WERI-Rb-1 (cell line): ENCODE data around the gene KCNA1.

Source experiments
- DNase-seq: peaks from one replicate; pipeline ENCODE4 v3.0.0-alpha.2; 2020
- H3K27ac ChIP-seq: fragments of 250-450 bp; sonication (Bioruptor Pico); 2 replicates; pipeline ENCODE4 v1.5.1; 2020; ENCODE audit warnings: mild to moderate bottlenecking, moderate library complexity
- H3K27me3 ChIP-seq: fragments of 250-450 bp; sonication (Bioruptor Pico); 2 replicates; pipeline ENCODE4 v1.5.1; 2021; ENCODE audit warnings: mild to moderate bottlenecking, low read depth, moderate library complexity; ENCODE audit not compliant: insufficient read depth, severe bottlenecking
- H3K36me3 ChIP-seq: fragments of 250-450 bp; sonication (Bioruptor Pico); 2 replicates; pipeline ENCODE4 v1.5.1; 2020; ENCODE audit warnings: mild to moderate bottlenecking, moderate library complexity
- H3K4me3 ChIP-seq: 2 replicates; pipeline ENCODE4 v1.5.1; 2011; ENCODE audit warnings: low read depth, mild to moderate bottlenecking, control low read depth, low read length
- H3K9me3 ChIP-seq: fragments of 250-450 bp; sonication (Bioruptor Pico); 2 replicates; pipeline ENCODE4 v1.5.1; 2021; ENCODE audit warnings: mild to moderate bottlenecking, moderate library complexity; ENCODE audit not compliant: severe bottlenecking
- TF ChIP-seq, protein P1 (sequence below): IDR thresholded peaks from 2 replicates; pipeline ENCODE4 v1.5.1; 2011; ENCODE audit warnings: low read depth, mild to moderate bottlenecking, control low read depth, inconsistent platforms, low read length

The KCNA1 gene

DNA sequence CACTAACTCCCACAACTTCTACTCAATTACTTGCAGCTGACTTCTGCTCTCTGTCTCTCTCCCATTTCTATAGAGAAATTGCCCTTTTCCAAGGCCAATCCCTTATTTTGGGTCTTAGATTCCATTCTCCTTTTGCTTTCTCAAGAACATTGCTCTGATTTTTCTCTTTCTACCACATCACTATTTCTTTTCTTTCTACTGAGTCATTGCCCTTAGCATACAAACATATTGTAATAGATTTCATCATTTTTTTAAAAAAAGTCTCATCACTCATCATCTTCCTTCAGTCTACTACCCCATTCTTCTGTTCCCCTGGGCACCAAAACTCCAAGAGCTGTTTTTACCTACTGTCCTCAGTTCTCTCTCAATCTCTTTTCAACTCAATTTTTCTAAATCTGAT is 4.4 kb upstream of the KCNA1 start:
- TF ChIP-seq, protein P1, sequence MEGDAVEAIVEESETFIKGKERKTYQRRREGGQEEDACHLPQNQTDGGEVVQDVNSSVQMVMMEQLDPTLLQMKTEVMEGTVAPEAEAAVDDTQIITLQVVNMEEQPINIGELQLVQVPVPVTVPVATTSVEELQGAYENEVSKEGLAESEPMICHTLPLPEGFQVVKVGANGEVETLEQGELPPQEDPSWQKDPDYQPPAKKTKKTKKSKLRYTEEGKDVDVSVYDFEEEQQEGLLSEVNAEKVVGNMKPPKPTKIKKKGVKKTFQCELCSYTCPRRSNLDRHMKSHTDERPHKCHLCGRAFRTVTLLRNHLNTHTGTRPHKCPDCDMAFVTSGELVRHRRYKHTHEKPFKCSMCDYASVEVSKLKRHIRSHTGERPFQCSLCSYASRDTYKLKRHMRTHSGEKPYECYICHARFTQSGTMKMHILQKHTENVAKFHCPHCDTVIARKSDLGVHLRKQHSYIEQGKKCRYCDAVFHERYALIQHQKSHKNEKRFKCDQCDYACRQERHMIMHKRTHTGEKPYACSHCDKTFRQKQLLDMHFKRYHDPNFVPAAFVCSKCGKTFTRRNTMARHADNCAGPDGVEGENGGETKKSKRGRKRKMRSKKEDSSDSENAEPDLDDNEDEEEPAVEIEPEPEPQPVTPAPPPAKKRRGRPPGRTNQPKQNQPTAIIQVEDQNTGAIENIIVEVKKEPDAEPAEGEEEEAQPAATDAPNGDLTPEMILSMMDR, result no peak
- Histone ChIP-seq H3K27me3 (peaks cover 41% of the 10 kb centered on the region), H3K9me3 (no peaks in the 10 kb centered on the region), H3K27ac (no peak overlapping the region), H3K4me3 (no peak overlapping the region), H3K36me3 (no peaks in the 10 kb centered on the region)
- DNase-seq, result no peak

DNA sequence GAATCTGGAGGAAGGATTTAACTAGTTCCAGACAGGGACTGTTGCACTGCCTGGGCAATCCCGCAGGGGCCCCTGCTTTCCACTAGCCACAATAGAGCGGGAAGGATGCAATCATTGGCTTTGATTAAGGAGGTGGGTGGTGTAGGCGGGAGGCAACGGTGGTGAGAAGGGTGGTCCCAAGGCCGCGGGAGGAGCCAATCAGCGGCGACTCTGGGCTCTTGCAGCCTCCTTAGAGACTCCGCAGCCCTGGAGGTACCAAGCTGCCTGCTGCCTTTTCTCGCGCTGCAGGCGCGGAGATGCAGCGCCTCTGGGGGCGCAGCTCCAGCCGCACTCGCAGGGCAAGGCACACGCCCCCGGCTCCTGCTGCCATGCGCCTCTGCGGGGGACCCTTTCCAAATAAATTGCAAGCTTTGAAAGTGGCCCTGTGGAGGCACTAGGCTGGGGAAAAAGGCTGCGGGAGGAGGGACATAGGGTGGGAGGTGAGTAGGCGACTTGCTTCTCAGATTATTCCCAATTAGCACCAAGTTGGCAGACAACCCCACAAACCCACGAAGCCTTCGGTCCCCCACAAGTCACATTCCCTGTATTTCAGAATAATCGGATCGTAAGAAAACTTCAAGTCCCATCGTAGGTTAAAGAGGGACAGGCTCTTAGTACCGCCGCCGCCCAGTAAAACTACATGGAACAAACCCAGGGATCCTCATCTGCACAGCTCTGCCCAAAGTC is 858 bp upstream of the KCNA1 start:
- H3K36me3 ChIP-seq, result no peaks in the 10 kb centered on the region
- peaks cover 12% of the 10 kb centered on the region for H3K9me3 ChIP-seq
- TF ChIP-seq, protein P1, result peak; percentile 71
- H3K4me3 ChIP-seq, result peak overlapping the region; percentile 23
- H3K27me3 ChIP-seq, result peaks cover 72% of the 10 kb centered on the region
- DNase-seq, result peak; percentile 51
- H3K27ac ChIP-seq, result no peak overlapping the region

DNA sequence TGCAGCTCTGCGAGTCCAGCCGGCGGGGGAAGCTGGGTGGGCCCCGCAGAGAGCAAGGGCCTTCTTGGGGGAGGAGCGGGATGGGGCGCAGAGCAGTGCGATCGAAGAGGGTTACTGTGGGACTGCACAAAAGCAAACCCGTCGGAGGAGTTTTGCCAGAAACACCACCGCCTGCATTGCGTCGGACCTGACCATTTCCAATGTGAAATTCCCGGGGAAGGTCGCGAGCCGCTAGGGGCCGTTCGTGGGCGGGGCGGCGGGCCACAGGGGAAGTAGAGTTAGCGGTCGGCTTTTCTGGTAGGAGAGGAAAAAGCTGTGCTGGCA is 333 bp upstream of the KCNA1 start:
- H3K36me3 ChIP-seq, result no peaks in the 10 kb centered on the region
- H3K4me3 ChIP-seq, result peak overlapping the region; percentile 23
- TF ChIP-seq, protein P1, result no peak
- no peak overlapping the region for H3K27ac ChIP-seq
- H3K9me3 ChIP-seq, result peaks cover 12% of the 10 kb centered on the region
- no peak for DNase-seq
- H3K27me3 ChIP-seq, result peaks cover 77% of the 10 kb centered on the region

DNA sequence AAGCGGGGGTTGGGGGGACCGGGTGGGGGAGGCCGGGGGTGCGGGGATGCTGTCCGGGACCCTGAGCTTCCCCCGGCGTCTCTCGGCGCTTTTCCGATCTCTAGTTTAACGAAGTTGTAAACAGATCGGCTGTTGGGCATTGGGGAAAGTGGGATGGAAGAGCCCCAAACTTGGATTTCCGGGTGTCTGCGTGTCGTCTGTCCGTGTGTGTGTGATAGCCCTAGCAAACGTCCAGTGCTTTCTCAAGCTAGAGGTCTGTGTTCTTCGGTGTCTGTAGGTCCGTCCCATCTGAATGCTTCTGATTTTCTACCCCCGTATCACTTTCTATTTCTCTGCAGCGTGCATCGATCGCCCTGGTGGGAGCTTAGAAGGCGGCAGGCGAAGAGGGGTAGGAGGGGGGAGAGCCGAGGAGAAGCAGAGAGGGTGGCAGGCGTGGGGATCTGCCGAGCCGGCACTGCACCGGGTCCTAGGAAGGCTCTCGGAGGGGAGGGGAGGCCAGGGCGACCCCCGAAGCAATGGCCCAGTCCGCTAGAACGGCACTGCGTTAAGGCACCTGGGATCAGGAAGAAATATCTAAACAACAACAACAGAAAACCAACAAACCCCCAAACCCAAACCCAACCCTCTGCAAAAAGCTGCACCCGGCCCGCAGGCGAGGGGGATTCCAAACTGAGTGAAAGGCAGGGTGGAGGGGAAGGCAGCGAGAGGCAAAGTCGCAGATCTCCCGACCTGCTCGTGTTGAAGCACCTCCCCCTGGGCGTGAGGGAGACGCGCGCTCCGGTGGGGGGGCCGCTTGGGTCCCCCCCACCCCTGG is 1.0 kb downstream of the KCNA1 start:
- TF ChIP-seq, protein P1, result no peak
- H3K4me3 ChIP-seq, result no peak overlapping the region
- peaks cover 86% of the 10 kb centered on the region for H3K27me3 ChIP-seq
- peaks cover 12% of the 10 kb centered on the region for H3K9me3 ChIP-seq
- no peak overlapping the region for H3K27ac ChIP-seq
- DNase-seq, result no peak
- H3K36me3 ChIP-seq, result no peaks in the 10 kb centered on the region

DNA sequence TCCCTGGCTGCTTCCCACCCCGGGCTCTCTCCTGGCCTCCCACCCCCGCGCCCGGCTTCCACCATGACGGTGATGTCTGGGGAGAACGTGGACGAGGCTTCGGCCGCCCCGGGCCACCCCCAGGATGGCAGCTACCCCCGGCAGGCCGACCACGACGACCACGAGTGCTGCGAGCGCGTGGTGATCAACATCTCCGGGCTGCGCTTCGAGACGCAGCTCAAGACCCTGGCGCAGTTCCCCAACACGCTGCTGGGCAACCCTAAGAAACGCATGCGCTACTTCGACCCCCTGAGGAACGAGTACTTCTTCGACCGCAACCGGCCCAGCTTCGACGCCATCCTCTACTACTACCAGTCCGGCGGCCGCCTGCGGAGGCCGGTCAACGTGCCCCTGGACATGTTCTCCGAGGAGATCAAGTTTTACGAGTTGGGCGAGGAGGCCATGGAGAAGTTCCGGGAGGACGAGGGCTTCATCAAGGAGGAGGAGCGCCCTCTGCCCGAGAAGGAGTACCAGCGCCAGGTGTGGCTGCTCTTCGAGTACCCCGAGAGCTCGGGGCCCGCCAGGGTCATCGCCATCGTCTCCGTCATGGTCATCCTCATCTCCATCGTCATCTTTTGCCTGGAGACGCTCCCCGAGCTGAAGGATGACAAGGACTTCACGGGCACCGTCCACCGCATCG is 1.8 kb downstream of the KCNA1 start:
- H3K9me3 ChIP-seq, result peaks cover 12% of the 10 kb centered on the region
- DNase-seq, result no peak
- H3K36me3 ChIP-seq, result no peaks in the 10 kb centered on the region
- H3K4me3 ChIP-seq, result no peak overlapping the region
- H3K27ac ChIP-seq, result no peak overlapping the region
- peaks cover 82% of the 10 kb centered on the region for H3K27me3 ChIP-seq
- TF ChIP-seq, protein P1, result no peak
